GM12801 (cell line): Measurements from ENCODE around the gene ORMDL1.

Experiments
- CTCF ChIP-seq: IDR thresholded peaks from one replicate; pipeline ENCODE4 v1.5.1; 2011; ENCODE audit warnings: control low read depth; ENCODE audit not compliant: insufficient read length; ENCODE audit errors: extremely low read depth

Gene ORMDL1

GRCh38 chr2:189819297-189819704 is 35.2 kb upstream of the ORMDL1 start:
- no peak for TF ChIP-seq CTCF

GRCh38 chr2:189818249-189819038 is 34.3 kb upstream of the ORMDL1 start:
- no peak for TF ChIP-seq CTCF

- no peak for TF ChIP-seq CTCF
Measured at GRCh38 chr2:189803431-189803830, 19.3 kb upstream of the ORMDL1 start.

- TF ChIP-seq CTCF = no peak
Measured at GRCh38 chr2:189802396-189802912, 18.3 kb upstream of the ORMDL1 start.

- no peak for TF ChIP-seq CTCF
Measured at GRCh38 chr2:189799531-189799930, 15.4 kb upstream of the ORMDL1 start.

- TF ChIP-seq CTCF = no peak
Measured at GRCh38 chr2:189799030-189799331, 14.8 kb upstream of the ORMDL1 start.

- TF ChIP-seq CTCF = no peak
Measured at GRCh38 chr2:189798312-189799029, 14.3 kb upstream of the ORMDL1 start.
